Aorta (tissue), 5 donors: Measurements from ENCODE around the gene PI16. TPM values are rescaled to one million over a fixed set of nuclear protein-coding genes. Genes with fewer than 3 reads are reported as not detected.
"Not testable (repeated sequence)": the region's sequence is repeated elsewhere in the genome, so short reads cannot be mapped to it uniquely, and the experiment has no call there.

Source experiments
- ATAC-seq: fragments of 200-7000 bp; cut with Tn5 transposase; one replicate; pipeline ENCODE4 v1.9.1; 2022; ENCODE audit warnings: moderate library complexity; ENCODE audit not compliant: low FRiP score
- DNase-seq, 2 donors: peaks; one replicate each; pipeline ENCODE4 v3.0.0-alpha.2; 2020
- H3K27ac ChIP-seq, 2 donors: one replicate each; pipeline ENCODE4 v1.5.1; 2013; ENCODE audit warnings: low read length in 2 of 2, mild to moderate bottlenecking in 2 of 2, moderate library complexity in 2 of 2, control low read depth in 1 of 2, inconsistent platforms in 1 of 2, low read depth in 1 of 2
- H3K27me3 ChIP-seq, 2 donors: one replicate each; pipeline ENCODE4 v1.6.1; 2013; ENCODE audit warnings: control low read depth in 1 of 2, low read length in 1 of 2, mild to moderate bottlenecking in 1 of 2, moderate library complexity in 1 of 2; ENCODE audit not compliant: insufficient read depth in 2 of 2, control insufficient read depth in 1 of 2
- H3K36me3 ChIP-seq, 2 donors: one replicate each; pipeline ENCODE4 v1.6.1; 2013; ENCODE audit warnings: control low read depth in 1 of 2, low read length in 1 of 2, mild to moderate bottlenecking in 1 of 2; ENCODE audit not compliant: insufficient read depth in 2 of 2, control insufficient read depth in 1 of 2
- H3K4me1 ChIP-seq, 2 donors: one replicate each; pipeline ENCODE4 v1.6.1; 2013; ENCODE audit warnings: low read length in 2 of 2, control low read depth in 1 of 2, mild to moderate bottlenecking in 1 of 2, moderate library complexity in 1 of 2; ENCODE audit not compliant: insufficient read depth in 2 of 2, control insufficient read depth in 1 of 2
- H3K4me3 ChIP-seq, 2 donors: one replicate each; pipeline ENCODE4 v1.5.1; 2013; ENCODE audit warnings: low read length in 2 of 2, control low read depth in 1 of 2, mild to moderate bottlenecking in 1 of 2
- H3K9me3 ChIP-seq: one replicate; pipeline ENCODE4 v1.6.1; 2013; ENCODE audit warnings: mild to moderate bottlenecking, low read length; ENCODE audit not compliant: control insufficient read depth
- WGBS, 2 donors: extraction: QIAGEN DNeasy Blood & Tissue Kit; methylation state at CpG; one replicate each; pipeline ENCODE4 v1.1.7; 2013; 5-methylcytosine and 5-hydroxymethylcytosine counted together
- intact Hi-C, 2 donors: fragments of 100-400 bp; cut with DNase I; formaldehyde crosslinking; loops; one replicate each; pipeline versions ENCODE4 v1.14.2 to v1.15.0; 2022
- polyA plus RNA-seq, 2 donors: library from polyadenylated mRNA; stranded (reverse); fragments of 200-250 nt; gene quantifications; one replicate each; pipeline ENCODE4 v1.2.3, GENCODE V29; 2013
- total RNA-seq, 2 donors: library from RNA; stranded (reverse); fragmentation: NEBNext Ultra II Directional; extraction: Animal tissue kit (Norgen Biotek cat#: 25700); gene quantifications; one replicate each; pipeline ENCODE4 v1.2.1, GENCODE V29; 2021
- donor health status: healthy with polysubstance abuse.
- donor health status: Bipolar disorder and iron deficiency.
- donor health status: DM: no; HTN: no; CAD: no.
- donor health status: DM: no; HTN: no; CAD: no.
- donor health status: DM: yes; HTN: yes; CAD: no.

The PI16 gene
- total and polyA plus RNA-seq, 4 donors: 4.4 to 383 (median 38.7) TPM; not detected in 1

DNA sequence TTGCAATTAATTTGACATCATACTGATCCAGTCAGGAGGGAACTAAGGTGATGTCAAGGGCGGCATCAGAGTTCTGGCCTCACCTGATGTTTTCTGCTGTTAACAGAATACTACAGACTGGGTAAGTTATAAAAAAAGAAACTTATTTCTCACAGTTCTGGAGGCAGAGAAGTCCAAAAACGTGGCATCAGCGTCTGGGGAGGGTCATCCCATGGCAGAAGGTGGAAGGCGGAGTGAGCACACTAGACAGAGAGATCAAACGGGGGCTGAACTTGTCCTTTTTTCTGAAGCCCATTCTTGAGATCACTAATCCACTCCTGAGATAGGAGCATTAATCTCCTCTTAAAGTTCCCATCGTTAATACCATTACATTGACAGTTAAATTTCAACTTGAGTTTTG lies 34.7 kb downstream of the PI16 start:
- Histone ChIP-seq H3K9me3 (no peaks in the 10 kb centered on the region), H3K4me3 (no peak overlapping the region), H3K27ac (no peak overlapping the region), H3K4me1 (peaks cover 2% of the 10 kb centered on the region in 2 donors), H3K36me3 (no peaks in the 10 kb centered on the region), H3K27me3 (no peaks in the 10 kb centered on the region)
- 88% methylated on average over 6 of the region's 6 CpGs for WGBS, 2 donors
- intact Hi-C loops: no loop called here
- ATAC-seq (no peak), DNase-seq (no peak)

GRCh38 chr6:36990401-36990800 lies 35.9 kb downstream of the PI16 start:
- intact Hi-C loops, H3K9me3 ChIP-seq, H3K27ac ChIP-seq, ATAC-seq, DNase-seq, H3K4me1 ChIP-seq, H3K4me3 ChIP-seq, H3K27me3 ChIP-seq, H3K36me3 ChIP-seq: not testable (repeated sequence)
- WGBS, 2 donors: 85 to 89% methylated on average over 2 of the region's 2 CpGs

DNA sequence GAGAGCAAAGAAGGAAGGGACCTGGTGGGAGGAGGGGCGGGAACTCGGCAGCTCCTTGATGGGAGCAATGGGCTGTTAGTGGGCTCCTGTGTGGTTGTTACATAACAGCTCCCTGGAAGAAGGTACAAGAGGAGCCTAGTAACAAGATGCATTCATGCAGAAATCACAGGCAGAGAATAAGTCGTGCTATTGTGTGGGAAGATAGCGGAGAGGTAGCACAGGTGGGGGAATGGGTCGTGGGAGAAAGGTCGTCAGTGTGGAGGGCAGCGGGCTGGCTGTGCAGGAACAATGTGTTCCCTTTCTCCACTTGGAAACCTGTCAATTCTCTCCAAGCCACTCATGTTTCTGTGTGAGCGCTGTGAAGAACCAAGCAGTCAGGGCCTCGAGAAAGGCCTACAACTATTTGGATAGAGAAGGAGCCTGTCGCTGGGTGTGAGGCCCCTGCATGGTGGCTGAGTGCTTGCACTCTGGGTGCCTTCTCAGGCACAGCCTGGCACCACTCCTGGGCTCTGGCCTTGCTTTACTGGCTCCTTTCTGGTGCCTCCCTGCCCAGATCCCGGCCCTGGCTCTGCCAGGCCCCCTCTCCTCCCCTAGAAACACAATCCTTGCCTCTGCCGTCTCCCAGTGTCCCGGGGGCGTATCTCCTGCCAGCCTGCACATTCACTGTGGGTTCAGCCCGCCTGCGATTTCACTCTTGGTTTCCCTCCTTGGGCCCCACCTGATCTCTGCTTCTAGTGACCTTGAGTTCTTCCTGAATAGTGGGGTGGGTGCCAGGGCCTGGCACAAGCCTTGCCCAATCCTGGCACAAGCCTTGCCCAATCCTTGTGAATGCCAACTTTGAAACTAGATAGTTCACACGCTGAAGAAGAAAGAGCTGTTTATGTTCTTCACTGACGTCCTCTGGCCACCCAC lies 43.5 kb downstream of the PI16 start:
- ATAC-seq (peak; percentile 15), DNase-seq (peak in 1 of 2 donors; percentile 53)
- no peaks in the 10 kb centered on the region for H3K9me3 ChIP-seq
- WGBS, 2 donors: 27 to 32% methylated on average over 18 of the region's 18 CpGs
- peak overlapping the region in 1 of 2 donors; percentile 29 for H3K27ac ChIP-seq
- H3K4me1 ChIP-seq: no peaks in the 10 kb centered on the region
- intact Hi-C loops: loop anchor here in 1 of 2 donors (5.0 kb wide), 1 partner anchor 106 kb away; no protein-coding TSS in a partner anchor
- H3K27me3 ChIP-seq: no peaks in the 10 kb centered on the region
- H3K4me3 ChIP-seq: no peak overlapping the region
- no peaks in the 10 kb centered on the region for H3K36me3 ChIP-seq

- ATAC-seq: no peak
- H3K4me1 ChIP-seq: no peaks in the 10 kb centered on the region
- H3K9me3 ChIP-seq: no peaks in the 10 kb centered on the region
- 73 to 75% methylated on average over 8 of the region's 8 CpGs for WGBS, 2 donors
- no peak overlapping the region for H3K4me3 ChIP-seq
- H3K36me3 ChIP-seq: no peaks in the 10 kb centered on the region
- no peak overlapping the region for H3K27ac ChIP-seq
- no peak for DNase-seq
- intact Hi-C loops: loop anchor here in 1 of 2 donors (5.0 kb wide), 1 partner anchor 106 kb away; no protein-coding TSS in a partner anchor
- no peaks in the 10 kb centered on the region for H3K27me3 ChIP-seq
These were observed 44.1 kb downstream of the PI16 start for GRCh38 chr6:36998723-36999038.

DNA sequence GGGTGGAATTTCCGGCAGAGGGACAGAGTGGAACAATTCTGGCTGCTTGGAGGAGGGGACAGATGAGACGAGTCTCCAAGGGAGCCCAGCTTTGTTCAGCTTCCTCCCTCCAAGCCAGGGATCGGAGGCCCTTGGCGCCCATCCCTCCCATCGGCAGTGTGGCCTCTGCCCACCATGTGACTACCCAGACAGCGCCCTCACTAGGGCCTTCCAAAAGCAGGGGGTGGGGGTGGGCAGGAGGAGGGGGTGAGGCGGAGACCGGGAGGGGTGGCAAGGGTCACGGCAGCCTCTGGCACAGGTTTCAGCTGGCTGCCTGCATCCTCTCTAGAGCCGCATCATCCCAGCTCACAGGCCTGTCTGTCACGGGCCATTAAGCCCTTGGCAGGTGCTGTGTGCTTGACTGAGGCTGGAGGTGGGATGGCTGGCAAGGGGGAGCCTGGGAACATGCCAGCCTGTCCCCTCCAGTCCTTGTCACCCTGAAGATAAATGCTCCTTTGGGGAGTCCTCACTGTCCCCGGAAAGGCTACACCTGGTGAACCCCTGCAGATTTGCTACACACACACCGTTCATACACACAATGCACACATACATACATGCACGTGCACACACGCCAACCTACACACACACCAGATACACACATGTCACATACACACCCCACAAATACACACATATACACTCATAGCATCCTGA lies 44.7 kb downstream of the PI16 start:
- DNase-seq (peak in 1 of 2 donors; percentile 24), ATAC-seq (no peak)
- intact Hi-C loops: loop anchor here in 1 of 2 donors (5.0 kb wide), 1 partner anchor 107 kb away; no protein-coding TSS in a partner anchor
- no peaks in the 10 kb centered on the region for H3K9me3 ChIP-seq
- no peaks in the 10 kb centered on the region for H3K36me3 ChIP-seq
- H3K27ac ChIP-seq: no peak overlapping the region
- no peaks in the 10 kb centered on the region for H3K4me1 ChIP-seq
- no peaks in the 10 kb centered on the region for H3K27me3 ChIP-seq
- H3K4me3 ChIP-seq: no peak overlapping the region
- 78 to 85% methylated on average over 15 of the region's 15 CpGs for WGBS, 2 donors

DNA sequence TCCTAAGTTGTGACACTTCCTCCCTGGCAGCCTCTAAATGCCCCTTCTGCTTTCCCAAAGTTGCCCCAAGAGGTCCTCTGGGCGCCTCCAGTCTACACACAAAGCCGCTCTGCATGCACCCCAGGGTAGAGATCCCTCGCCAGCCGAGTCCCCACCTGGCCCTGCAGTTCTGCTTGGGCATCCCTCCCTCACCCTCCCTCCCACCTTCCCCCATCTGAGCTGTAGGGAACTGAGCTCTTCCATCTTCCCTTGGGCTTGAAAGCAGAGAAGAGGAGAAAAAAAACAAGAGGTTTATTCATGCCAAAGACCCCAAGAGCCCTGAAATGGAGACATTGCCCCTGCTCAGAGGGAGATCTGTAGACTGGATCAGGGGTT lies 45.2 kb downstream of the PI16 start:
- Histone ChIP-seq H3K4me3 (no peak overlapping the region), H3K36me3 (no peaks in the 10 kb centered on the region), H3K9me3 (no peaks in the 10 kb centered on the region), H3K27me3 (no peaks in the 10 kb centered on the region), H3K4me1 (no peaks in the 10 kb centered on the region), H3K27ac (no peak overlapping the region)
- intact Hi-C loops: loop anchor here in 1 of 2 donors (5.0 kb wide), 1 partner anchor 107 kb away; no protein-coding TSS in a partner anchor
- WGBS, 2 donors: 93 to 100% methylated on average over 4 of the region's 4 CpGs
- ATAC-seq: no peak
- DNase-seq: peak in 1 of 2 donors; percentile 24

DNA sequence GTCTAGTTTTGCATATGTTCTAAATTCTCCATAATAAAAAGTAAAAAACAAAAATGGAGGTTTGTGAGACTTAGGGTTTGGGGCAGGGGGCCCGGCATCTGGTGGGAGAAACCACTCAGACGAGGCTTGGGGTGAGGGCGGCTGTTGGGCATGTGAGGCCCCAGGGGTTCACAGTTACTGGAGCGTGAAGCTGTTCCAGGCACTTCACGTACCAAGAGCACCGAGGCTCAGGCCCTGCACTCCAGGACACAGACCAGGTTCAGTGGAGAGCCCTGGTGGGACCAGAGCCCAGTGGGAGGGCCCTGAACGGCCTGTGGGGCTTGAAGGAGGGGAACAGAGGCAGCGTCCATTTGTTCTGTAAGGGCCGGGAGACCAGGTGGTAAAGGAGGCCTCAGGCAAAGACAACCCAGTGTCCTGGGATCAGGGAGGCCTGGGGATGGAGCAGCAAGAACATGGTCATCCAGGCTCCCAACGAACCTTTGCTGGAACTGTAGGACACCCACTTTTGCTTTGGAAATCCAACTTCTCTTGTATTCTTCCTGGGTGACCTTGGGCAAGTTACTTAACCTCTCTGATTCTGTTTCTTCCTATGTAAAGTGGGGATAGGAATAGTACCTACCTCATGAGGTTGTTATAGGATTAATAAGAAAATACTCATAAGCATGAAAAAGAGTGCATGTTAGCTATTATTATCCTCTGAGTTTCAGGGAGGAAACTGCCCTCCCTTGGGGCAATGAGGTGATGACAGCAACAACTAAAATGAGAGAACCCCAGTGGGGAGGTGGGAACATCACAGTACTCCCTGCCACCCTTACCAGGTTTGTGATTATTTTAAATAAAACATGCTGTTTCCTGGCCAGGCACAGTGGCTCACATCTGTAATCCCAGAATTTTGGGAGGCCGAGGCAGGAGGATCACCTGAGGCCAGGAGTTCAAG lies 49.8 kb downstream of the PI16 start:
- Histone ChIP-seq H3K27me3 (no peaks in the 10 kb centered on the region), H3K36me3 (no peaks in the 10 kb centered on the region), H3K27ac (no peak overlapping the region), H3K4me1 (no peaks in the 10 kb centered on the region), H3K4me3 (no peak overlapping the region), H3K9me3 (no peaks in the 10 kb centered on the region)
- intact Hi-C loops: no loop called here
- ATAC-seq (no peak), DNase-seq (peak in 1 of 2 donors; percentile 17)
- 81 to 83% methylated on average over 11 of the region's 11 CpGs for WGBS, 2 donors

DNA sequence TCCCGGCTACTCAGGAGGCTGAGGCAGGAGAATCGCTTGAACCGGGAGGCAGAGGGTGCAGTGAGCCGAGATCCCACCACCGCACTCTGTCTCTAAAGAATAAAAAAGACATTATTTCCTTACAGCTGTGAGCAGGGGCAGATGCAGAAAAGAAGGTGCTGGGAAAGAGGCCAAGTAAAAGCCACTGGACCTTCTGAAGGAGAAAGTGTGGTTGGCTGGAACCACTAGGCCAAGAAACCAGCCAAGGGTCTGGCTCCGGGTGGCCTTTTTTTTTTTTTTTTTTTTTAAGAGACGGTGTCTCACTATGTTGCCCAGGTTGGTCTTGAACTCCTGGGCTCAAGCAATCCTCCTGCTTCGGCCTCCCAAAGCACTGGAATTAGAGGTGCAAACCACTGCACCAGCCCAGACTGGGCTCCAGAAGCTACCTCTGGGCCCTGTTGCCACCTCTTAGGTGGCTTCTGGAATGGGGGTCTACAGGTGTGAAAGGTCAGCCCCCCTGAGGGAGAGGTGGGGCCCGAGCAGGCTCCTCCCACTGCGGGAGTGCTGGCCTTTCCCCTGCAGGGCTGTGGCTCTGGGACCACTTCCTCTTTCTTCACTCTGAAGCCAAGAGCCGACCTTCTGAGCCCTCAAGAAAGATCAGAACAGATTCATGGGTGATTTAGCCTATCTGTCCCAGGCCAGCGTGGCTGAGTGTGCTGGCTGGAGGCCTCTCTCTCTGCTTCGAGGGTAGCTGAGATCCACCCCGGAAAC lies 50.7 kb downstream of the PI16 start, which contains the start of gene FGD2:
TSS of gene FGD2 (plus strand) at position 595 of the 750 bp plus-strand sequence. CDS start 163 bp downstream, outside the sequence.
- no peak within 1 kb of the TSS for H3K27ac ChIP-seq
- DNase-seq (peak in 1 of 2 donors; percentile 50), ATAC-seq (no peak)
- 74 to 75% methylated on average over 14 of the region's 14 CpGs for WGBS, 2 donors
- no peak within 1 kb of the TSS for H3K4me3 ChIP-seq
- intact Hi-C loops: no loop called here
- H3K9me3 ChIP-seq: no peaks in the 10 kb centered on the region
- H3K36me3 ChIP-seq: no peaks in the 10 kb centered on the region
- no peaks in the 10 kb centered on the region for H3K4me1 ChIP-seq
- no peaks in the 10 kb centered on the region for H3K27me3 ChIP-seq
